Measurements from ENCODE around the gene STK25.
"Not testable (repeated sequence)": the region's sequence is repeated elsewhere in the genome, so short reads cannot be mapped to it uniquely, and the experiment has no call there.

Gene STK25

DNA sequence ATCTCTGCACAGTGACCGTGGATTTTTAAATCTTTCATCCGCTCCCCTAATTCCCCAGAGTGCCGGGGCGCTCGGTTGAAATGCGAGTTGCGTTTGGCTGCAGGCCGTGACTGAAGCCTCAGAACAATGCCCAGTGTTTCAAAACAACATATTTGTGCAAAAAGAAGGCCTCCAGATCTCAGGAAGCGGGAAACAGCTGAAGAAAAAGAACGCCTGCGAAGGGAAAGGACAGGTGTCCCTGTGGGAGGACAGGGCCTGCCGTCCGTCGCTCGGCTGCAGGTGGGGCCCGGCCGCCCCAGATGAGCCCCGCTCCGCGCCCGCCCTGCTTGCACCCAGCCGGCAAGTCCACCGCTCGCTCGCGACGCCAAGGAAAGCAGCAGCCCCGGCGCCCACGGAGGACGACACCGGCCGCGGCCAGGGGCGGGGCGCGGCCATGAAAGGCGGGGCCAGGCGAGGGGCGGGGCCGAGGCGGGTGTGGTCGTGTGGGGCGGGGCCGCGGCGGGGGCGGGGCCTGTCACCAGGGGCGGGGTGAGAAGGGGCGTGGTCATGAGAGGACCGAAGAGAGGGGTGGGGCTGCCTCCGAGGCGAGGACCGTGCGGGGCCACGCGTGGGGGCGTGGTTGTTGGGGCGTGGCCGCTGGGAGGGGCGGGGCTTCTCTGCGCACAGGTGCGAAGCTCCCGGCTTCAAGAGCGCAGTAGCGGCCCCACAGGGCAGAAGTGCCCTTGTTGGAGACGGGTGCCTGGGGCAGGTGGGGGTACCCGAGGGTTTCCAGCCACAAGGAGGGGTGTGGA is 32.6 kb upstream of the STK25 start:
- peak; percentile 42 for DNase-seq

DNA sequence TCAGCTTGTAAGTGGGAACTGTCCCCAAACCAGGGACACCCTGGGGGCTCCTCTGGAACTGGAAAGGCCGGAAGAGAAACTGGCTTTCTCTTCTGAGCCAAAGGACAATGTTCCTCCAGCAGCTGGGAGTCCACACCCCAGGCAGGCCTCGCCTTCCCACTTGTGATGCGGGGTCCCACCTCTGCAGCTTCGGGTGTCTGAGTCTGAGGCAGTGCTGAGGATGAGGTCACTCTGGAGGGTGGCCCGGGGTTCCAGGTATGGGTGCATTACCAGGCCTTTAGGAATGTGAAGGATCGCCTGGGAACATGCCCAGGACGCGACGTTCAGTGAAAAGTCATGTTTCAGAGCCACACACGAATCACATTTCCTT is 32.0 kb upstream of the STK25 start:
- DNase-seq, result peak; percentile 27
- in situ Hi-C loops (cut with HindIII; ENCODE audit: low pct_ligation_motif_present, low pct_unique_long_range_greater_than_20kb, low sequenced_read_pairs), result no loop called here

More for the DNA sequence above, 32.6 kb upstream of the STK25 start:
- in situ Hi-C loops (cut with HindIII; ENCODE audit: low pct_ligation_motif_present, low pct_unique_long_range_greater_than_20kb, low sequenced_read_pairs), result no loop called here

DNA sequence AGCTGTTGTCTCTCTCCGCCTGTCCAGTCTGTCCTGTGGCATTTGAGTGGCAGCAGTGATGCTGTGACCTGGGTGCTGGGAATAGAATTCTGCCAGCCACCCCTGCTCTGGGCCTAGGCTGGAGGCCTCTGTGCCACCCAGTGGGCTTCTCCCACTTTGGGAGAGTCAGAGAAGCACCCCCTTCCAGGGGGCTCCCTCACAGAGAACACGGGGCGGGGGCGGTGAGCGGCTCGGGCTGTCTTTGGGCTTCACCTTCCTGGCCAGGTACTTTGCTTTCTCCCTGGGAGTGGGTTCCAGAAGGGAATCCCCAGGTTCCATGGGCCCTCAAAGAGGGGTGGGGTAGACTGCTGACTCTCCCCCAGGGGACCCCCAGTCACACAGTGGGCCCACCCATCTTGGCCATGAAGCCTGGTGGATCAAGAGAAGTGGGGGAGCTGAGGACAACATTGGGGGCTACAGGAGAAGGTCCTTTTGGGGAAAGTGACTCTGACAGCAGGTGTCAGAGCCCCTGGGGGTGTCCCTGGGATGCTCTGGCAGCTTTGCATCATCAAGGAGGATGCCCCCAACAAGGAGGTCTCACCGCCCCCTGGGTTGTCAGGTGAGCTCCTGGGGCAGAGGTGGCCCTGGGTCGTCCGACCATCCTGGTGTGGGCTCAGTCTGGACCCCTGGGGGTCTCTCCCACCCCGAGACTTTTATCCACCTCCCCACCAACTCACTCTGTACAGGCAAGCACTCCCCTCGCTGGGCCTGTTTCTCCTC is 31.4 kb upstream of the STK25 start:
- DNase-seq, result no peak

DNA sequence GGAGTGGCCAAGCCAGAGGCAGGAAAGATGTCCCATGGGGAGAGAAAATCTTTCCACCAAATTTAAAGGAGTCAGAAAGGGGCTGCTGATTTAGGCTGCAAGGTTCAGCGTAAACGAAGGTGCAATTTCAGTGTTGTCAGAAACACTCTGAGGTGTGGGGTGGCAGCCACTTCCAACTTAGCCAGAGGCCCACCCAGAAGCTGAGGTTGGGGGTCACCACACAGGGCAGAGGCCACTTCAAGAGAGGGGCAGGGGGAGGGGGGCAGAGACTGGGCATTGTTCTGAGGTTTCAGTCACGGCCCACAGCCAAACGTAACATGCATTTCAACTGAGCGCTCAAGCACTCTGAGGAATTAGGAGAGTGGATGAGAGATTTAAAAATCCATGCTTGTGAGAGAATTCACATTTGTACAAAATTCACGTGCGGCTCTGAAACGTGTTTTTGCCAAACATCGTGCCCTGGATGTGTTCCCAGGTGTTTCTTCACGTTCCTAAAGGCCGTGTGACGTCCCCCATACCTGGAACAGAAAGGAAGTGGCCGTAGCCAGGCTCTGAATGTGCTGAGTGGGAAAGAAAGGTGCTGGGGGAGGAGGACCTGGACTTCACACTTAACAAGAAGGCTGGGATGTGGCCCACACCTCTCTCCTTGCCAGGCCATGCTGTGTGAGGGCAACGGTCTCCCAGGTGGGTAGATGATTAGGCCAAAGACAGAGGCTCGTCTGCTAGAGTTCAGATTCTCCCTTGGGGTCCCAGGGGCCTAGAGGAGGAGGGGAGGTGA is 30.6 kb upstream of the STK25 start:
- in situ Hi-C loops (cut with HindIII; ENCODE audit: low pct_ligation_motif_present, low pct_unique_long_range_greater_than_20kb, low sequenced_read_pairs), result no loop called here
- no peak for DNase-seq

More for the DNA sequence above, 31.4 kb upstream of the STK25 start:
- in situ Hi-C loops (cut with HindIII; ENCODE audit: low pct_ligation_motif_present, low pct_unique_long_range_greater_than_20kb, low sequenced_read_pairs), result no loop called here

DNA sequence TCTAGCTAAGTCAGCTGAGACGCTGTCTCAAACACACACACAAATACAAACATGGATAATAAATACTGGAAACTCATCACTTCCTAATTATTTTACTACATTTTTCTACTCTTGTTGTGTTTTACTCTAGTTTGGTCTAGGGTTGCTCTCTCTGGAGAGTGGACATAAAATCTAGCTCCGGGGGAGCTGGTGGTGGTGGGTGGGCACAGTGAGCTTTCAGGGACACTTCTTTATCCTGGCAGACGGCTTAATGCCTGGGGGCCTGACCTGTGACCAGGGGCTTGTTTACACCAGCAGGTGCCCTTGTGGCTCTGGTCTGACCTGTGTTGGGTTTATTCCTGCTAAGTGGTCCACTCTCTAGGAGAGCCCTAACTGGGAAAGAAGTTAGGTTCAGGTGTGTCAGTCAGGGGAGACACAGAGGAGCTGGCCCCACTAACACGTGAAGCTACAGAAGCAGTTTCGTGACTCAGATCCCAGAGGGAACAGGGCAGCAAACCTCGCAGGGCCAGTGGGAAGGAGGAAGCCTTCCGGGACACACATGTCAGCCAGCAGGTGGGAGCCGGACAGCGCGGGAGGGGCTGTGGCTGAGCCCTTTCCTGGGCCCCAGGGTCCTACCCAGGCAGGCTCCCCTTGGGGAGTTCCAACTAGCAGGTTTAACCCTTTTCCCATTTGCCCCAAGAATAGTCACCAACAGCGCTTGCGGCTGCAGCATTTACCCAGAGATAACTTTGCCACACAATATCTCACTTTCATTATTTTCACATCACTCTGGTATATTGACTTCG is 27.7 kb upstream of the STK25 start:
- in situ Hi-C loops (cut with HindIII; ENCODE audit: low pct_ligation_motif_present, low pct_unique_long_range_greater_than_20kb, low sequenced_read_pairs), result no loop called here
- no peak for DNase-seq

DNA sequence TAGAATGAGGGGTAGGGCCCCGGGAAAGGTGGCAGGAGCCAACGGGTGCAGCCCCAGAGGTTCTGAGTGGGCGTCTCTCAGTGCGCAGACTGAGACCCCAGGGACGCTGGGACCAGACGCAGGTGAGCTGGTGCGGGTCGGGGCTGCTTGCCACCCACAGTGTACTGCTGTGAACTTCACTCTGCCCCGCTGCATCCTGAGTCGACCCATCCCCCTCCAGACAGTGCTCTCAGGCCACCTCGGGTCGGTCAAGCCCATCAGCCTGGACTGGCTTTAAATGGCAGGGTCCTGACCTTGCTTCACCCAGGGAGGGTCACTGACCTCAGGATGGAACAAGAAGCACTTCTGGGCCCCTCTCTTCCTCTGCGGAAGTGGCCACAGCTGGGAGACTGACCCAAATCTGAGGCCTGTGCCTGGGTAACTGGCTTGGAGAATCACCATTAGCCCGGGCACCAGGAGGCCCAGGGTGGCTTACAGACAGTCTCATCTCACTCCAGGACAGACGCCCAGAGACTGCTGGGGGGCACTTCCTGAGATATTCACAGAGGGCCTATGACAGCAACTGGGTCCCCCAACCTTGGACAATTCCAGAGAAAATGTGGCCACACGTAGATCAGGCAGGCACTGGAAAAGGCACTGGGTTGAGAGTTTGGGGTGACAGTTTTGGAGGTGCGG is 26.5 kb upstream of the STK25 start:
- in situ Hi-C loops (cut with HindIII; ENCODE audit: low pct_ligation_motif_present, low pct_unique_long_range_greater_than_20kb, low sequenced_read_pairs), result no loop called here
- DNase-seq, result no peak

DNA sequence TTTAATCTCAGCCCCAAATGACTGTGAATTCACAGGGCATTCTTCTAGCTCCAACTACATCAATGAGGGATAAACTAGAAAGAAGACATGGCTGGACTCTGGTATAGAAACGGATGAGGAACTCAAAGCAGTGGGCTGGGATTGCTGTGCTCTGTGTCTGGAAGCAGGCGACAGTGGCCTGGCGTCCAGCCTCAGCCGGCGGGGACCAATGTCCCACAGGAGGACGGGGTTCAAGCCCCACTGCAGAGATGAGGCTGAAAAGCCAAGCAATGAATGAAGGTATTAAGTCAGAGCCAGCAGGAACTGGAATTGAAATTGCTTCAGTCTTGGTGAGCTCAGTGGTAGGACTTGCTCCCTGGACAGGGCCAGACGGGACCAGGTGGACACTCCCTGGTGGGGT is 25.9 kb upstream of the STK25 start:
- no peak for DNase-seq
- in situ Hi-C loops (cut with HindIII; ENCODE audit: low pct_ligation_motif_present, low pct_unique_long_range_greater_than_20kb, low sequenced_read_pairs), result no loop called here

DNA sequence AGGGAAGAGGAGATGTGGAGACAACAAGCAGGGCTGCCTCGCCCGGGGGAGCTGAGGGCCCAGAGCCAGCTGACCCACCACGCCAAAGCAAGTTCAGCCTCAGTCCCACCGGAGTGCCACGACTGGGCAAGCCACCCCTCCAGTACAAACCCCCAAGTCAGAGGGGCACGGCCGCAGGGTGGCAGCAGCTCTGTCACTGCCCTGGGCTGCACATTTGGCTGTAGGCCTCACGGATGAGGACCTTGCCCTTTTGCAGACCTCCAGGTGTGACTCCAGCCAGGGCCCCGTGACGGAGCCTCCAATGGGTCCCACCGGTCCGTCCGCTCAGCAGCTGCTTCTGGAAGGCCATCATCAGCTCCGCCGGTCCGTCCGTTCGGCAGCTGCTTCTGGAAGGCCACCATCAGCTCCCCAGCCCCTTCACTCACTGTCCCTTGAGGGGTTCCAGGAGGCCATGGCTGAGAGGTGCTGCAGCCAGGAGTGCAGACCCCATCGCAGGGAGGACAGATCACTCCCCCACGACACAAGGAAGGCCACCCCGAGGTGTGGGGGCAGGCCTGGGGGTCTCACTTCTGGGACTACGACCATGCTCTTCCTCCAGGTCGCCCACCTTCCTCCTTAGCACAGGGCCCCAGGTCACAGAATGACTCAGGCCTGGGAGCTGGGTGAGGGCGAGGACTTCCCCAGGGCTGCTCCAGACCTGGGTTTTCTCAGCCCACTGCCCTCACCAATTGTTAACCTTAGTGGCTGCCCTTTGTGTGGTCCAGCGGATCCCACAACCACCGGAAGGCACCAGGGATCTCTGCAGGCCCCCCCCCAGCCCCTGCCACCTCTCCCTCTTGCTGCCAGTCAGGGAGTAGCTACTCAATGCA is 24.6 kb upstream of the STK25 start:
- no peak for DNase-seq
- in situ Hi-C loops (cut with HindIII; ENCODE audit: low pct_ligation_motif_present, low pct_unique_long_range_greater_than_20kb, low sequenced_read_pairs), result no loop called here

DNA sequence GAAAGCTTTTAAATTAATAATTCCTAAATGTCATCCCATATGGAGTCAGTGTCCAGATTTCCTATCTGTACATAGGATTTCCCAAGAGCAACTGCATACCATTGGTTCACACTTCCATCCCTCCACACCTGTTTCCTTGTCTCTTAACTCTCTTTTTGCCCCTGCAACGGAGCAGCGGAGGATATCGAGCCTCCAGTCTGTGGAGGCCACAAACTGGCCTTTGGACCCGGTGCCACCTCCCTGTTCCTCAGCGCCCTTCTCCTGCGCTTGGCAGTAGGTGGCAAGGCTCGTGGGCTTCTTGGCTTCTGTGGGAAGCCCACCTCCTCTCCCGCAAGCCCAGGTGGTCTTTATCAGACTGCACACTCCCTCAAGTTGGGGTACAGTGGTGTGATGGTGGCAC is 23.8 kb upstream of the STK25 start:
- DNase-seq, result no peak
- in situ Hi-C loops (cut with HindIII; ENCODE audit: low pct_ligation_motif_present, low pct_unique_long_range_greater_than_20kb, low sequenced_read_pairs), result no loop called here

DNA sequence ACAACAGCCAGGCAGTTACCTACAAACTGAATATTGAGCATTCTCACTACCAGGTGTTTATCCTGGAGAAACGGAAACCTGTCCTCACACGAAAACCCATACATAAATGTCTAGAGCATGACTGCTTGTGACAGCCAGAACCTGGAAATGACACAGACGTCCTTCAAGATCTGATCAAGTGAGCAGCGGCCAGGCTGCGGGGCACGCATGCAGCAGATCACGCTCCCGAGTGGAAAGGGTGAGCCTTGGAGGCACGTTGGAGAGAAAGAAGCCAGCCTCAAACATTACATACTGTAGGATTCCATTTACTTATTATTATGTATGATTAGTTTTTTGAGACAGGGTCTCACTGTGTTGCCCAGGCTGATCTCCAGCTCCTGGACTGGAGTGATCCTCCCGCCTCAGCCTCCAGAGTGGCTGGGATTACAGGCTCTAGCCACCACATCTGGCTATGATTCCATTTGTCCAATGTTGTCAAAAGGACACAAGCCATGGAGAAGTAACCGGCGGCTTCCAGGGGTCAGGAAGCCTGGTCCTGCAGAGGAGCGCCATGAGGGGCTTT is 22.9 kb upstream of the STK25 start:
- in situ Hi-C loops (cut with HindIII; ENCODE audit: low pct_ligation_motif_present, low pct_unique_long_range_greater_than_20kb, low sequenced_read_pairs), result no loop called here
- DNase-seq, result no peak

DNA sequence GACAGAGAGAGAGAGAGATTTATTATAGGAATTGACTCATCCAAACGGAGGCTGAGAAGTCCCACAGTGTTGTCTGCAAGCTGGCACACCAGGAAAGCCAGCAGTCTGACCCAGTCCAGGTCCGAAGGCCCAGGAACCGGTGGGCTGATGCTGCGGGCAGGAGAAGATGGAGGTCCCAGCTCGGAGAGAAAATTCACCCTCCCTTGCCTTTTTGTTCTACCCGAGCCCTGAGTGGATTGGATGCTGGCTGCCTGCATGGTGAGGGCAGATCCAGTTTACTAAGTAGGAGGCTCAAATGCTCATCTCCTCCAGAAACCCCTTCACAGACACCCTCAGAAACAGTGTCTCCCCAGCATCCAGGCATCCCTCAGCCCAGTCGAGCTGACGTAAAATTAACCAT is 22.2 kb upstream of the STK25 start:
- in situ Hi-C loops (cut with HindIII; ENCODE audit: low pct_ligation_motif_present, low pct_unique_long_range_greater_than_20kb, low sequenced_read_pairs), result no loop called here
- DNase-seq, result no peak

DNA sequence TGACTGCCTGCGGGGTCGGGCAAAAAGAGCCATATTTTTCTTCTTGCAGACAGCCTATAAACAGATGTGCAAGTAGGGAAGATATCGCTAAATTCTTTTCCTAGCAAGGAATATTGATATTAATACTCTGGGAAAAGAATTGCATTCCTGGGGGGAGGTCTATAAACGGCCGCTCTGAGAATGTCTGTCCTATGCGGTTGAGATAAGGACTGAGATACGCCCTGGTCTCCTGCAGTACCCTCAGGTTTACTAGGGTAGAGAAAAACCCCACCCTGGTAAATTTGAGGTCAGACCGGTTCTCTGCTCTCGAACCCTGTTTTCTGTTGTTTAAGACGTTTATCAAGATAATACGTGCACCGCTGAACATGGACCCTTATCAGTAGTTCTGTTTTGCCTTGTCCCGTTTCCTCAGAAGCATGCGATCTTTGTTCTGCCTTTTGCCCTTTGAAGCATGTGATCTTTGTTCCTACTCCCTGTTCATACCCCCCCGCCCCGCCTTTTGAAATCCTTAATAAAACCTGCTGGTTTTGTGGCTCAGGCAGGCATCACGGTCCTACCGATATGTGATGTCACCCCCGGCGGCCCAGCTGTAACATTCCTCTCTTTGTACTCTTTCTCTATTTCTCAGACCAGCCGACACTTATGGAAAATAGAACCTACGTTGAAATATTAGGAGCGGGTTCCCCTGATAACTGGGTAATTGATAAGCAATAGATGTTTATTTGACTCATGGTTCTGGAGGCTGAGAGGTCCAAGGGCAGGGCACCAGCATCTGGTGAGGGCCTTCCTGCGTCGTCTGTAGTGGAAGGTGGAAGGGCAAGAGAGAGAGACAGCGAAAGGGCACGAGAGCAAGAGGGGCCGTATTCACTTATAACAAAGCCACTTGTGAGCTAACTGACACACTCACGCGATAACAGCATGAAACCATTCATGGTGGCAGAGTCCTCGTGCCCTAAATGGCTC is 17.7 kb upstream of the STK25 start:
- in situ Hi-C loops (cut with HindIII; ENCODE audit: low pct_ligation_motif_present, low pct_unique_long_range_greater_than_20kb, low sequenced_read_pairs); DNase-seq: not testable (repeated sequence)

DNA sequence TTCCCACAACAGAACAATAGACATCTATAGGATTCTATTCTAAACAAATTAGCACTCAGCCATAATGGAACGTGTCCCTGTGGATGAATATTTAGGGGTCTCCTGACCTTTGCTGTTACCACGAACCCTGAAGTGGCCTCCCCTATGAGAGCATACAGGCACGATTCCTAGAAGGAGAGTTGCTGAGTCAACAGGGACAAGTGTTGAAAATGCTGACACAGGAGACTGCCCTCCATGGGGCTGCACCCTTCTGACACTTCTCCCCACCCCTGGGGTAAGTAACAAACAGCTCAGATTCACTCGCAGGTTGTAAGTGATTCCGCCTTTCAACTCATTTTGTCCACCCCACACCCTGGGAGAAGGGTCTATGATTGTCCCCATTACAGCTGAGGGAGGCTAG is 14.1 kb upstream of the STK25 start:
- DNase-seq, result no peak
- in situ Hi-C loops (cut with HindIII; ENCODE audit: low pct_ligation_motif_present, low pct_unique_long_range_greater_than_20kb, low sequenced_read_pairs), result no loop called here

DNA sequence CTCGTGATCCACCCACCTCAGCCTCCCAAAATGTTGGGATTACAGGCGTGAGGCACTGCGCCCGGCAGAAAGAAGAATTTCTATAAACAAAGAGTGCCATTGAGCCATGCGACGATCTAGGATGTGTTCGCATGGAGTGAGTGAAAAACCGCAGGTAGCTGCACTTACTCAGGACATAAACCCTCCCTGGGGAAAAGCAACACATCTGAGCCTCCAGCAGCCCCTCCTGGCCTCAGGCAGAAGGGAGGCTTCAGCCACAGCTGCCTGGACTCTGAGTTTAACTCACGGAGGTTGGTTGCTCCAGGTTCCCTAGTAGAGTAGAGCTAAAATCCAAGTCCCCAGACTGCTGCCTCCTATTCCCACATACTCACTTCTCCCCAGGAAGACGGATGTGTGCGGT is 11.3 kb upstream of the STK25 start:
- DNase-seq, result no peak
- in situ Hi-C loops (cut with HindIII; ENCODE audit: low pct_ligation_motif_present, low pct_unique_long_range_greater_than_20kb, low sequenced_read_pairs), result no loop called here

DNA sequence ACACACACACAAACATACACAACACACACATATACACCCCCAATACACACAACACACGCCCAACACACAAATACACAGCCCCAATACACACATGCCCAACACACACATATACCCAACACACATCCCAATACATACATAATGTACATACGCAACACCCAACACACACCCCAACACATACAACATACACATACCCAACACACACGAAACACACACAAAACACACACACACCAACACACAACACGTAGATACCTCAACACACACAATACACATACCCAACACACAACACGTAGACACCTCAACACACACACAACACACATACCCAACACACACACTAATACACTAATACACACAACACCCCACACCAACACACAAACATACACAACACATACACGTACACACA is 8.9 kb upstream of the STK25 start:
- in situ Hi-C loops (cut with HindIII; ENCODE audit: low pct_ligation_motif_present, low pct_unique_long_range_greater_than_20kb, low sequenced_read_pairs), result no loop called here

DNA sequence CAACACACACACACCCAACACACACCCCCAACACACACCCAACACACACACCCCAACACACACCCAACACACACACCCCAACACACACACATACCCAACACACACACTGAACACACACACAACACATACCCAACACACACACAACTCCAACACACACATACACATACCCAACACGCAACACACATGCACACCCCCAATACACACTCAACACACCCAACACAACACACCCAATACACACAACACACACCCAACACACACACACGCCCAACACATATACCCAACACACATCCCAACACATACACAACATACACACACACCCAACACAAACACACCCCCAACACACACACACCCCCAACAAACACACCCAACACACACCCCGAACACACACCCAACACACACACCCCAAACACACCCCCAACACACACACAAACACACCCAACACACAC is 8.2 kb upstream of the STK25 start:
- DNase-seq, result no peak
- in situ Hi-C loops (cut with HindIII; ENCODE audit: low pct_ligation_motif_present, low pct_unique_long_range_greater_than_20kb, low sequenced_read_pairs), result no loop called here

More for the DNA sequence above, 8.9 kb upstream of the STK25 start:
- DNase-seq, result no peak

Measured in ACHN (cell line).